Endothelial cell of umbilical vein (primary cell): ENCODE data around the gene IST1.

Source experiments
- POLR2A ChIP-seq: IDR thresholded peaks from 2 replicates; pipeline ENCODE4 v1.6.1; 2012; ENCODE audit warnings: low read depth, mild to moderate bottlenecking, control low read depth, low read length
- POLR2AphosphoS5 ChIP-seq: IDR thresholded peaks from 2 replicates; pipeline ENCODE4 v1.6.1; 2012; ENCODE audit warnings: low read depth, mild to moderate bottlenecking, control low read depth, low read length, moderate library complexity; ENCODE audit not compliant: insufficient read depth
- TF ChIP-seq, protein P1 (sequence below), 2 donors: IDR thresholded peaks; 1 replicate in 1 of 2; 2 replicates in 1 of 2; pipeline ENCODE4 v1.5.1; 2011; ENCODE audit warnings: low read length in 2 of 2, mild to moderate bottlenecking in 2 of 2, moderate library complexity in 2 of 2, control low read depth in 1 of 2, inconsistent platforms in 1 of 2, low read depth in 1 of 2; ENCODE audit not compliant: insufficient read depth in 1 of 2; ENCODE audit errors: extremely low read depth in 1 of 2

DNA sequence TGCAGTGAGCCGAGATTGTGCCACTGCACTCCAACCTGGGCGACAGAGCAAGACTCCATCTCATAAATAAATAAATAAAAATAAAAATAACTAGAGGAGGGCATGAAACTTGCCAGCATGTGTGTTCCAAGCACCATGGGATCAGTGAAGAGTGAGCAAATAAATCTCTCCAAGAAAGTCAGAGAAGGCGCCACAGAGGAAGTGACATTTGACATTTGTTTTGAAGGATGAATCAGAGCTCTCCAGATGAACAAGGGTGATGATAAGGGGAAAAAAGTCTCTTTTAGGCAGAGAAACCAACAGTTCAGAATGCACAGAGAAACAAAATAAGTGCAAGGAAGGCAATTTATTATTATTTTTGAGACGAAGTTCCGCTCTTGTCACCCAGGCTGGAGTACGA, 50.3 kb downstream of the IST1 start:
- TF ChIP-seq POLR2AphosphoS5 (no peak), POLR2A (no peak)
- TF ChIP-seq, protein P1, sequence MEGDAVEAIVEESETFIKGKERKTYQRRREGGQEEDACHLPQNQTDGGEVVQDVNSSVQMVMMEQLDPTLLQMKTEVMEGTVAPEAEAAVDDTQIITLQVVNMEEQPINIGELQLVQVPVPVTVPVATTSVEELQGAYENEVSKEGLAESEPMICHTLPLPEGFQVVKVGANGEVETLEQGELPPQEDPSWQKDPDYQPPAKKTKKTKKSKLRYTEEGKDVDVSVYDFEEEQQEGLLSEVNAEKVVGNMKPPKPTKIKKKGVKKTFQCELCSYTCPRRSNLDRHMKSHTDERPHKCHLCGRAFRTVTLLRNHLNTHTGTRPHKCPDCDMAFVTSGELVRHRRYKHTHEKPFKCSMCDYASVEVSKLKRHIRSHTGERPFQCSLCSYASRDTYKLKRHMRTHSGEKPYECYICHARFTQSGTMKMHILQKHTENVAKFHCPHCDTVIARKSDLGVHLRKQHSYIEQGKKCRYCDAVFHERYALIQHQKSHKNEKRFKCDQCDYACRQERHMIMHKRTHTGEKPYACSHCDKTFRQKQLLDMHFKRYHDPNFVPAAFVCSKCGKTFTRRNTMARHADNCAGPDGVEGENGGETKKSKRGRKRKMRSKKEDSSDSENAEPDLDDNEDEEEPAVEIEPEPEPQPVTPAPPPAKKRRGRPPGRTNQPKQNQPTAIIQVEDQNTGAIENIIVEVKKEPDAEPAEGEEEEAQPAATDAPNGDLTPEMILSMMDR (IDR thresholded peaks at IDR 0.05; ENCODE audit: extremely low read depth in 1 of 2, insufficient read depth in 1 of 2, low read depth in 1 of 2, low read length in 2 of 2): no peak
